NT2/D1 (cell line): ENCODE data around the gene CYGB.
"Not testable (repeated sequence)": the region's sequence is repeated elsewhere in the genome, so short reads cannot be mapped to it uniquely, and the experiment has no call there.

Experiments used
- SUZ12 ChIP-seq: IDR thresholded peaks from 2 replicates; pipeline ENCODE4 v1.6.1; 2011; ENCODE audit not compliant: insufficient read length, insufficient read depth; ENCODE audit errors: extremely low read depth
- YY1 ChIP-seq: IDR thresholded peaks from 2 replicates; pipeline ENCODE4 v1.6.1; 2011; ENCODE audit not compliant: insufficient read length, insufficient read depth
- ZNF274 ChIP-seq: IDR thresholded peaks from 2 replicates; pipeline ENCODE4 v1.6.1; 2011; ENCODE audit warnings: mild to moderate bottlenecking, low read depth, low read length

- TF ChIP-seq YY1, ZNF274, SUZ12: not testable (repeated sequence)
Measured at GRCh38 chr17:76514355-76514754, 23.2 kb downstream of the CYGB start.
